ENCODE data around the gene KRT37. TPM values are rescaled to one million over a fixed set of nuclear protein-coding genes. Genes with fewer than 3 reads are reported as not detected.

The KRT37 gene
- polyA plus RNA-seq, 3 donors: not detected

GRCh38 chr17:41403404-41404023 is 20.9 kb downstream of the KRT37 start:
- DNase-seq: no peak
- no peaks in the 10 kb centered on the region for H4K20me1 ChIP-seq (ENCODE audit: insufficient read depth, low read length)
- H3K4me3 ChIP-seq (replicated peaks in 1 of 3; ENCODE audit: low read depth in 2 of 3, low read length in 3 of 3): no peak overlapping the region
- no peaks in the 10 kb centered on the region for H3K27me3 ChIP-seq (ENCODE audit: control insufficient read depth in 2 of 2, insufficient read depth in 2 of 2, low read length in 2 of 2)
- peaks cover 0 to 6% of the 10 kb centered on the region in 2 donors for H3K4me1 ChIP-seq (ENCODE audit: control insufficient read depth in 1 of 2, insufficient read depth in 2 of 2, low read length in 2 of 2)
- no peak overlapping the region for H2AFZ ChIP-seq (ENCODE audit: insufficient read depth, low read depth, low read length, poor library complexity, severe bottlenecking)
- H3K4me3 Mint-ChIP-seq: no peak overlapping the region
- H3K4me1 Mint-ChIP-seq: peaks cover 9% of the 10 kb centered on the region
- H3K9ac ChIP-seq (ENCODE audit: insufficient read depth, low read length, poor library complexity, severe bottlenecking): no peak overlapping the region
- H3K36me3 Mint-ChIP-seq: no peaks in the 10 kb centered on the region
- H3K9me3 ChIP-seq (replicated peaks in 1 of 2; ENCODE audit: control insufficient read depth in 1 of 2, insufficient read depth in 1 of 2, low read length in 2 of 2): no peaks in the 10 kb centered on the region
- no peak overlapping the region for H3K27ac Mint-ChIP-seq
- no peak for TF ChIP-seq CTCF (IDR thresholded peaks at IDR 0.05)
- WGBS (ENCODE audit: insufficient coverage): 100% methylated on average over 1 of the region's 4 CpGs
- H3K27me3 Mint-ChIP-seq (ENCODE audit: low read depth in 3 of 3): peaks cover 3 to 8% (median 8%) of the 10 kb centered on the region in 3 donors
- H3K79me2 ChIP-seq (ENCODE audit: insufficient read depth, low read length): no peaks in the 10 kb centered on the region
- H3K4me2 ChIP-seq (replicated peaks; ENCODE audit: extremely low read depth, low read length, poor library complexity, severe bottlenecking): no peak overlapping the region
- intact Hi-C loops (cut with micrococcal nuclease): no loop called here
- no peak overlapping the region for H3K27ac ChIP-seq (ENCODE audit: low read depth in 1 of 2, low read length in 2 of 2)
- H3K9me3 Mint-ChIP-seq: no peaks in the 10 kb centered on the region
- H3K36me3 ChIP-seq (replicated peaks in 1 of 2; ENCODE audit: control insufficient read depth in 1 of 2, insufficient read depth in 2 of 2, low read length in 2 of 2): no peaks in the 10 kb centered on the region

DNA sequence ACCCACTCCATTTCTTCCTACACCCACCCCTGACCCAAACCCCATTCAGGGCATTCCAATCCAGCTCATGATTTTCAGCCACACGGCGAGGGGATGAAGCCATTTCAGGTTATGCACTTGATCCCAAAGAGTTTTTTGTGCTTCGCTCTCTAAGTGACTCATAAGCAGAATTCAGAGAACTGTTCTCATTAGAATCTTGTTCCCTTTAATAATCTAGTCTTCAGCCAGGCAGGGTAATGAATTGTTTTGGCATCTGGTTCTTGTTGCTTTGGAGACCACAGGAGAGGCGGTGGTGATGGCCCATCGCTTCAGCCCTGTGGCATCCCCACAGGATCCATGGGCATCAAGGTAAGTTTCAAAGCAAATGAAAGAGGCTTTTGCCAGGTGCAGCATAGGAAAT is 22.2 kb downstream of the KRT37 start:
- no peaks in the 10 kb centered on the region for H3K79me2 ChIP-seq (ENCODE audit: insufficient read depth, low read length)
- Mint-ChIP-seq H3K27me3 (ENCODE audit: low read depth in 3 of 3) (peaks cover 3 to 12% (median 4%) of the 10 kb centered on the region in 3 donors), H3K27ac (peak overlapping the region in 1 of 7 donors; percentile 50), H3K4me1 (peaks cover 9% of the 10 kb centered on the region), H3K4me3 (no peak overlapping the region), H3K9me3 (no peaks in the 10 kb centered on the region), H3K36me3 (no peaks in the 10 kb centered on the region)
- WGBS (ENCODE audit: insufficient coverage): 100% methylated on average over 4 of the region's 5 CpGs
- no peaks in the 10 kb centered on the region for H3K27me3 ChIP-seq (ENCODE audit: control insufficient read depth in 2 of 2, insufficient read depth in 2 of 2, low read length in 2 of 2)
- H3K9me3 ChIP-seq (replicated peaks in 1 of 2; ENCODE audit: control insufficient read depth in 1 of 2, insufficient read depth in 1 of 2, low read length in 2 of 2): no peaks in the 10 kb centered on the region
- intact Hi-C loops (cut with micrococcal nuclease): no loop called here
- DNase-seq: no peak
- no peak overlapping the region for H3K27ac ChIP-seq (ENCODE audit: low read depth in 1 of 2, low read length in 2 of 2)
- H4K20me1 ChIP-seq (ENCODE audit: insufficient read depth, low read length): no peaks in the 10 kb centered on the region
- no peak overlapping the region for H3K9ac ChIP-seq (ENCODE audit: insufficient read depth, low read length, poor library complexity, severe bottlenecking)
- TF ChIP-seq CTCF (IDR thresholded peaks at IDR 0.05): no peak
- H3K4me3 ChIP-seq (replicated peaks in 1 of 3; ENCODE audit: low read depth in 2 of 3, low read length in 3 of 3): no peak overlapping the region
- H2AFZ ChIP-seq (ENCODE audit: insufficient read depth, low read depth, low read length, poor library complexity, severe bottlenecking): no peak overlapping the region
- no peak overlapping the region for H3K4me2 ChIP-seq (replicated peaks; ENCODE audit: extremely low read depth, low read length, poor library complexity, severe bottlenecking)
- no peaks in the 10 kb centered on the region for H3K36me3 ChIP-seq (replicated peaks in 1 of 2; ENCODE audit: control insufficient read depth in 1 of 2, insufficient read depth in 2 of 2, low read length in 2 of 2)
- H3K4me1 ChIP-seq (ENCODE audit: control insufficient read depth in 1 of 2, insufficient read depth in 2 of 2, low read length in 2 of 2): peaks cover 0 to 6% of the 10 kb centered on the region in 2 donors
